GM12892 (cell line): Measurements from ENCODE around the gene FEM1C.

Experiments used
- POLR2A ChIP-seq: IDR thresholded peaks from 2 replicates; pipeline ENCODE4 v1.6.1; 2011; ENCODE audit warnings: low read depth, low read length, control low read depth
- POLR2AphosphoS5 ChIP-seq: IDR thresholded peaks from 2 replicates; pipeline ENCODE4 v1.6.1; 2011; ENCODE audit warnings: low read depth, low read length, control low read depth

- TF ChIP-seq POLR2A (no peak), POLR2AphosphoS5 (no peak)
These were observed 44.5 kb upstream of the FEM1C start for GRCh38 chr5:115589043-115589442.
